Measurements from ENCODE around the gene BMP6.

The BMP6 gene

DNA sequence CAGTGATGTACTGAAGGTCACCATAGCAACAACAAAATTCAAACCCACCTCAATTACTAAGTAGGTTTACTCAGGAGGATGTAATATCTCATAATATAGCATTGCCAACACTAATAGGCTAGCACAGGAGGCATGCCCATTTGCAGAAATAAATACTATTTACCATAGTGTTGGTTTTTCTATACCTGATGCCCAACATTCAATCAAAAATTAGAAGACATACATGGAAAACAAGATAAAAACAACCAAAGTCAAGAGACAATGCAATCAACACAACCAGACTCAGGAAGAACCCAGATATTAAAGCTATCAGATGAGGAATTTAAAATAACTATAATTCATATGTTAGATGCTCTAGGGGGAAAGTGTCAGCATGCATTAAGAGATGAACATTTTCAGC lies 199.0 kb downstream of the BMP6 start:
- Histone ChIP-seq H3K14ac (ENCODE audit: low read length) (no peak overlapping the region), H2BK120ac (ENCODE audit: insufficient read depth, low read length, poor library complexity) (no peak overlapping the region), H3K79me2 (ENCODE audit: control insufficient read depth, insufficient read depth, low read length, poor library complexity) (no peaks in the 10 kb centered on the region), H3K23ac (ENCODE audit: low read length) (no peak overlapping the region), H3K18ac (ENCODE audit: low read length) (no peak overlapping the region), H3K79me1 (ENCODE audit: low read length) (no peaks in the 10 kb centered on the region), H4K91ac (ENCODE audit: low read depth, low read length) (no peak overlapping the region), H2BK5ac (ENCODE audit: low read depth, low read length, poor library complexity) (no peak overlapping the region), H3K4me3 (ENCODE audit: low read depth, low read length) (no peak overlapping the region), H3K4ac (ENCODE audit: low read depth, low read length) (no peak overlapping the region), H3K4me1 (ENCODE audit: control insufficient read depth in 1 of 2, insufficient read depth in 2 of 2, low read length in 2 of 2) (peaks cover under 1 to 3% of the 10 kb centered on the region in 2 experiments), H3K4me2 (ENCODE audit: low read length) (no peak overlapping the region), H3K27ac (ENCODE audit: low read depth, low read length) (no peak overlapping the region), H3K9ac (ENCODE audit: low read length) (no peak overlapping the region), H2AFZ (ENCODE audit: insufficient read depth, low read length, poor library complexity) (no peak overlapping the region), H2AK5ac (ENCODE audit: low read length) (no peak overlapping the region), H3K9me3 (ENCODE audit: insufficient read depth, low read depth, low read length) (peaks cover 5% of the 10 kb centered on the region), H2BK12ac (ENCODE audit: low read length) (no peak overlapping the region), H4K12ac (ENCODE audit: low read depth, low read length) (no peak overlapping the region), H3K27me3 (ENCODE audit: insufficient read depth, low read length) (no peaks in the 10 kb centered on the region), H4K8ac (ENCODE audit: low read depth, low read length) (no peak overlapping the region), H3K36me3 (ENCODE audit: control insufficient read depth in 1 of 2, insufficient read depth in 2 of 2, low read length in 2 of 2) (no peaks in the 10 kb centered on the region)
- no peak for DNase-seq

Measured in trophoblast cell (in vitro differentiated cells and primary cell).